Body of pancreas (tissue), 4 donors: ENCODE results near the gene ANKRD34A. TPM values are rescaled to one million over a fixed set of nuclear protein-coding genes. Genes with fewer than 3 reads are reported as not detected.
A peak's percentile ranks its signal among the peaks of the same experiment; 100 is the strongest.

Source experiments
- ATAC-seq: fragments of 150-250 bp; one replicate; pipeline ENCODE4 v1.9.1; 2016
- DNase-seq, 4 donors: peaks; one replicate each; pipeline ENCODE4 v3.0.0-alpha.2; 2019
- H3K27ac ChIP-seq, 4 donors: fragments of 200-600 bp; sonication (generic); 1 replicate in 3 of 4; 2 replicates in 1 of 4; pipeline versions ENCODE4 v1.5.1 to v1.6.1; 2016 to 2019; ENCODE audit warnings: mild to moderate bottlenecking in 1 of 4, mixed read lengths in 1 of 4, moderate library complexity in 1 of 4
- H3K27me3 ChIP-seq, 2 donors: fragments of 200-600 bp; sonication (generic); one replicate each; pipeline ENCODE4 v1.6.0; 2016; ENCODE audit warnings: mild to moderate bottlenecking in 1 of 2
- H3K36me3 ChIP-seq, 2 donors: fragments of 200-600 bp; sonication (generic); replicated peaks in 1 of 2; 2 replicates each; pipeline ENCODE4 v1.5.1; 2016; ENCODE audit warnings: low read depth in 2 of 2; ENCODE audit not compliant: insufficient read depth in 1 of 2
- H3K4me1 ChIP-seq: fragments of 200-600 bp; sonication (generic); one replicate; pipeline ENCODE4 v1.6.0; 2016
- H3K4me3 ChIP-seq, 2 donors: fragments of 200-600 bp; sonication (generic); 1 replicate in 1 of 2; 2 replicates in 1 of 2; pipeline ENCODE4 v1.5.1; 2016 to 2019
- H3K9me3 ChIP-seq, 3 donors: fragments of 200-600 bp; sonication (generic); 1 replicate in 2 of 3; 2 replicates in 1 of 3; pipeline ENCODE4 v1.5.1; 2016
- POLR2A ChIP-seq, 3 donors: fragments of 450-650 bp; IDR thresholded peaks; one replicate each; pipeline ENCODE4 v1.6.1; 2016; ENCODE audit warnings: antibody characterized with exemption in 3 of 3, mild to moderate bottlenecking in 2 of 3
- WGBS, 2 donors: methylation state at CpG; one replicate each; pipeline ENCODE4 v1.1.5; 2017; 5-methylcytosine and 5-hydroxymethylcytosine counted together
- intact Hi-C: fragments of 100-400 bp; cut with DNase I; formaldehyde crosslinking; loops from one replicate; pipeline ENCODE4 v1.15.1; 2023
- total RNA-seq, 2 donors: library from RNA; depleted of rRNA; stranded (reverse); fragments of >200 nt; gene quantifications; one replicate each; pipeline ENCODE4 v1.1.0, GENCODE V29; 2016
- TF ChIP-seq, protein P1 (sequence below), 7 experiments: fragments of 450-650 bp in 4 of 7; fragments of 200-600 bp in 3 of 7; sonication (generic) in 3 of 7; IDR thresholded peaks; one replicate each; pipeline ENCODE4 v1.5.1; 2016 to 2019; ENCODE audit warnings: antibody characterized with exemption in 7 of 7

ANKRD34A gene
- total RNA-seq, 2 donors from 2014 or later: 0.66 TPM; not detected in 1

DNA sequence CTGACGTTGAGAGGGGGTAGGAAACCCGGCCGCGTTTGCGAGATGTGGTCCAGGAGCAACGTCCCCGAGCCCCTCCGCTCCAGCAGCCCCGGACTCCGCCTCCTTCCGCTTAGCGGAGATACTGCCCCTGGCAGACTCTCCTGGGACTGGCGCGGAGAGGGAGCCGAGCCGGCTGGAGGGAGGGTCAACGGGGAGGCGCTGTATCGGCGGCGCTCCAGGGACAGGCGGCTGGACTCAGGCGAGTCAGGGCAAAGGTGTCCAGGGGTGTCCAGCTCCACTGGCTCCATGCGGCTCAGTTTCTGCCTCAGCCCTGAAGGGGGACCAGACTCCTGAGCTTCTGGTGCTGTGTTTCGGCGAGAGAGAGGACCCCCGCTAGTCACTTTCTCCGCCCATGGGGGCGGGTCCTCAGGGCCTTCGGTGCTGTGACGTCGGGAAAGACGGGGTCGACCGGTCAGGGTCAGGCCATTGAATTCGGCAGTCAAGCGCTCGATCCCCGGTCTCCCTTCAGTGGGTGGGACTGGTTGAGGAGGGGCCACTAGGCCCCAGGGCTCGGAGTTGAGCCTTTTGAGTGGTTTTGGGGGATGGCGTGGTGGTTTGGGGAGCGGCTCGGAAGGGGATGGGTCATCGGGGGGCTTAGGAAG lies 3.8 kb downstream of the ANKRD34A start:
- Histone ChIP-seq H3K4me3 (peak overlapping the region; percentile 44 to 45), H3K27me3 (no peaks in the 10 kb centered on the region), H3K9me3 (no peaks in the 10 kb centered on the region), H3K27ac (peak overlapping the region in 3 of 4 donors; percentile 48 to 62 (median 48)), H3K36me3 (no peaks in the 10 kb centered on the region), H3K4me1 (peaks cover 60% of the 10 kb centered on the region)
- 1 to 2% methylated on average over 20 to 37 of the region's 44 CpGs for WGBS, 2 donors
- ATAC-seq (peak; percentile 28), DNase-seq (peak; percentile 67 to 80 (median 78))
- intact Hi-C loops: no loop called here
- TF ChIP-seq, protein P1, sequence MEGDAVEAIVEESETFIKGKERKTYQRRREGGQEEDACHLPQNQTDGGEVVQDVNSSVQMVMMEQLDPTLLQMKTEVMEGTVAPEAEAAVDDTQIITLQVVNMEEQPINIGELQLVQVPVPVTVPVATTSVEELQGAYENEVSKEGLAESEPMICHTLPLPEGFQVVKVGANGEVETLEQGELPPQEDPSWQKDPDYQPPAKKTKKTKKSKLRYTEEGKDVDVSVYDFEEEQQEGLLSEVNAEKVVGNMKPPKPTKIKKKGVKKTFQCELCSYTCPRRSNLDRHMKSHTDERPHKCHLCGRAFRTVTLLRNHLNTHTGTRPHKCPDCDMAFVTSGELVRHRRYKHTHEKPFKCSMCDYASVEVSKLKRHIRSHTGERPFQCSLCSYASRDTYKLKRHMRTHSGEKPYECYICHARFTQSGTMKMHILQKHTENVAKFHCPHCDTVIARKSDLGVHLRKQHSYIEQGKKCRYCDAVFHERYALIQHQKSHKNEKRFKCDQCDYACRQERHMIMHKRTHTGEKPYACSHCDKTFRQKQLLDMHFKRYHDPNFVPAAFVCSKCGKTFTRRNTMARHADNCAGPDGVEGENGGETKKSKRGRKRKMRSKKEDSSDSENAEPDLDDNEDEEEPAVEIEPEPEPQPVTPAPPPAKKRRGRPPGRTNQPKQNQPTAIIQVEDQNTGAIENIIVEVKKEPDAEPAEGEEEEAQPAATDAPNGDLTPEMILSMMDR (IDR thresholded peaks at IDR 0.05): peak in 5 of 7 experiments; percentile 7 to 23 (median 21)
- peak; percentile 25 to 68 (median 53) for TF ChIP-seq POLR2A (IDR thresholded peaks at IDR 0.05)

GRCh38 chr1:145959957-145960467 lies 4.4 kb downstream of the ANKRD34A start:
- 6 to 14% methylated on average over 7 to 12 of the region's 12 CpGs for WGBS, 2 donors
- Histone ChIP-seq H3K27me3 (no peaks in the 10 kb centered on the region), H3K27ac (peak overlapping the region in 3 of 4 donors; percentile 48 to 62 (median 48)), H3K9me3 (no peaks in the 10 kb centered on the region), H3K4me3 (peak overlapping the region; percentile 44 to 45), H3K4me1 (peaks cover 61% of the 10 kb centered on the region), H3K36me3 (no peaks in the 10 kb centered on the region)
- no peak for DNase-seq
- TF ChIP-seq, protein P1 (IDR thresholded peaks at IDR 0.05): no peak
- TF ChIP-seq POLR2A (IDR thresholded peaks at IDR 0.05): no peak
- ATAC-seq: no peak
- intact Hi-C loops: no loop called here

DNA sequence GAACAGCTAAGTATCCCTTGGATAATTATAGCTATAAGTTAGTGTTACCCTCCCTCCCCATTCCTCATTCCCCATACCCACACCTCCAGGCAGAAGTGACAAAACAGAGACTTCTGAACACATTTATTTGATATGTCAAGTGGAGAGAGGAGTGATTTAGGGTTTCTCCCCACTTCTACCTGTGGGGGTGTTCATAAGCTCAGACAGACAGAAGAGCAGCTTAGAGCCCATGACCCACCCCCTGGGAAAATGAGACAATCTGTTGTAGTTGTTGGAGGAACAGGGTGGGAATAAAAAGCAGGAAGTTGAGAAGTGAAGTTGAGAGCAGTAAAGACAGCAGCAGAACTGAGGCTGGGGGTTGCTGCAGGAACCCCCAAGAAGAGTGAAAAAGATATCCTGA lies 5.0 kb downstream of the ANKRD34A start:
- Histone ChIP-seq H3K4me1 (peaks cover 66% of the 10 kb centered on the region), H3K27me3 (no peaks in the 10 kb centered on the region), H3K9me3 (no peaks in the 10 kb centered on the region), H3K36me3 (no peaks in the 10 kb centered on the region), H3K27ac (no peak overlapping the region), H3K4me3 (no peak overlapping the region)
- TF ChIP-seq POLR2A (IDR thresholded peaks at IDR 0.05): no peak
- TF ChIP-seq, protein P1 (IDR thresholded peaks at IDR 0.05): no peak
- ATAC-seq: no peak
- no peak for DNase-seq
- intact Hi-C loops: no loop called here

DNA sequence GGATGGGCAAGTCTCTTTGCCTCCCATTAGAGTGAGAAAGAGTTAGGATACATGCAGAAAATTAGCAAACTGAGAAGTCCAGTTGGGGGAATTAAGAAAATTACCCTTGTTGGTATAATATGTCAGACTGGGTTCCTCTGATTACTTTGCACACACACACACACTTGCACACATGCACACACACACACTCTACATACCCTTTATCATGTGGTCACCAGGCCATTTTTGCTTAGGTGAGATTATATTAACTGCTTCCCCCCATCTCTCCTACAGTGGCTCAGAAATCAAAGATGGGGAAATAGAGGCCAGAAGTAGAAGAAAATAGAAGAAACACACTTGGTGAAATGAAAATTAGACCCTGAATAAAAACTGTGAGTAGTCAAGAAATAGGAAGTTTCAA lies 5.6 kb downstream of the ANKRD34A start:
- DNase-seq (no peak), ATAC-seq (no peak)
- Histone ChIP-seq H3K36me3 (no peaks in the 10 kb centered on the region), H3K9me3 (no peaks in the 10 kb centered on the region), H3K4me3 (no peak overlapping the region), H3K4me1 (peaks cover 66% of the 10 kb centered on the region), H3K27ac (no peak overlapping the region), H3K27me3 (no peaks in the 10 kb centered on the region)
- intact Hi-C loops: no loop called here
- TF ChIP-seq POLR2A (IDR thresholded peaks at IDR 0.05): no peak
- TF ChIP-seq, protein P1 (IDR thresholded peaks at IDR 0.05): no peak
